ACHN (cell line): ENCODE results near the gene OR2M5.

Source experiments
- DNase-seq: peaks from one replicate; pipeline ENCODE4 v3.0.0-alpha.2; 2015
- in situ Hi-C: cut with HindIII; loops from 2 replicates; pipeline ENCODE4 v1.10.0; 2017; ENCODE audit warnings: low sequenced_read_pairs, low pct_ligation_motif_present, low pct_unique_long_range_greater_than_20kb

The OR2M5 gene

GRCh38 chr1:248144513-248145198 lies at the start of gene OR2M5:
Gene OR2M5, plus strand, starts transcription at chr1:248145148. Its CDS starts 0 bp downstream, at chr1:248145148.
- in situ Hi-C loops = no loop called here
- no peak for DNase-seq

GRCh38 chr1:248098529-248098928 lies 46.4 kb upstream of the OR2M5 start:
- no peak for DNase-seq
- in situ Hi-C loops = no loop called here

- in situ Hi-C loops = no loop called here
- no peak for DNase-seq
Observed at GRCh38 chr1:248102847-248103246, 42.1 kb upstream of the OR2M5 start.

GRCh38 chr1:248111157-248111556 lies 33.8 kb upstream of the OR2M5 start:
- peak; percentile 5 for DNase-seq
- in situ Hi-C loops = no loop called here

- DNase-seq = no peak
- in situ Hi-C loops = no loop called here
Observed at GRCh38 chr1:248114890-248115289, 30.1 kb upstream of the OR2M5 start.

GRCh38 chr1:248127653-248128052 lies 17.3 kb upstream of the OR2M5 start:
- in situ Hi-C loops = no loop called here
- DNase-seq = no peak

- no peak for DNase-seq
- in situ Hi-C loops = no loop called here
Observed at GRCh38 chr1:248136811-248137210, 8.1 kb upstream of the OR2M5 start.

- DNase-seq = no peak
- in situ Hi-C loops = no loop called here
Observed at GRCh38 chr1:248140846-248141245, 4.1 kb upstream of the OR2M5 start.

- in situ Hi-C loops = no loop called here
- no peak for DNase-seq
Observed at GRCh38 chr1:248143311-248143710, 1.6 kb upstream of the OR2M5 start.

GRCh38 chr1:248152056-248152827 lies 7.3 kb downstream of the OR2M5 start:
- DNase-seq = no peak
- in situ Hi-C loops = no loop called here

- in situ Hi-C loops = no loop called here
- no peak for DNase-seq
Observed at GRCh38 chr1:248155927-248156326, 11.0 kb downstream of the OR2M5 start.

- DNase-seq = no peak
- in situ Hi-C loops = no loop called here
Observed at GRCh38 chr1:248158758-248159157, 13.8 kb downstream of the OR2M5 start.

- in situ Hi-C loops = no loop called here
- DNase-seq = no peak
Observed at GRCh38 chr1:248164031-248164430, 19.1 kb downstream of the OR2M5 start.

GRCh38 chr1:248165186-248165585 lies 20.2 kb downstream of the OR2M5 start:
- DNase-seq = no peak
- in situ Hi-C loops = no loop called here

GRCh38 chr1:248174521-248174920 lies 29.6 kb downstream of the OR2M5 start, which contains the start of gene OR2M2:
Gene OR2M2, plus strand, starts transcription at chr1:248174821. Its CDS starts 5,165 bp downstream, at chr1:248179986.
- in situ Hi-C loops = no loop called here
- no peak for DNase-seq

GRCh38 chr1:248183996-248184395 lies 39.0 kb downstream of the OR2M5 start:
- in situ Hi-C loops = no loop called here
- no peak for DNase-seq

GRCh38 chr1:248187363-248187762 lies 42.4 kb downstream of the OR2M5 start:
- in situ Hi-C loops = no loop called here
- no peak for DNase-seq

- in situ Hi-C loops = no loop called here
- DNase-seq = no peak
Observed at GRCh38 chr1:248189026-248189425, 44.1 kb downstream of the OR2M5 start.

GRCh38 chr1:248194117-248194516 lies 49.2 kb downstream of the OR2M5 start:
- in situ Hi-C loops = no loop called here
- no peak for DNase-seq
